K562 (cell line): ENCODE data around the gene ZNF493. TPM values are rescaled to one million over a fixed set of nuclear protein-coding genes. Genes with fewer than 3 reads are reported as not detected.

Experiments
- BCLAF1 ChIP-seq, 2 experiments: fragments of 450-650 bp in 1 of 2; IDR thresholded peaks; 2 replicates each; pipeline ENCODE4 v1.6.1; 2011 to 2017; ENCODE audit warnings: low read depth in 2 of 2, antibody characterized with exemption in 1 of 2, borderline replicate concordance in 1 of 2, low read length in 1 of 2, mild to moderate bottlenecking in 1 of 2, mixed read lengths in 1 of 2; ENCODE audit not compliant: control insufficient read depth in 1 of 2
- BRF1 ChIP-seq: IDR thresholded peaks from 3 replicates; pipeline ENCODE4 v1.6.1; 2011; ENCODE audit warnings: borderline replicate concordance, mild to moderate bottlenecking; ENCODE audit not compliant: insufficient read length; ENCODE audit errors: extremely low read depth
- CREBBP ChIP-seq: IDR thresholded peaks from one replicate; pipeline ENCODE4 v1.6.1; 2012; ENCODE audit warnings: low read depth, mild to moderate bottlenecking, control low read depth, inconsistent platforms, low read length
- GATAD2B ChIP-seq: fragments of 450-650 bp; IDR thresholded peaks from 2 replicates; pipeline ENCODE4 v1.6.1; 2017; ENCODE audit warnings: mild to moderate bottlenecking, borderline replicate concordance
- ZNF280B ChIP-seq: fragments of 250-450 bp; sonication (Bioruptor Pico); IDR thresholded peaks from 2 replicates; pipeline ENCODE4 v1.5.1; 2021; ENCODE audit warnings: mild to moderate bottlenecking
- polyA plus RNA-seq, 8 experiments: library from polyadenylated mRNA; depleted of rRNA in 4 of 8; stranded (reverse) in 5 of 8; unstranded in 3 of 8; fragments of >200 nt; fragmentation: Nextera tagmentation in 2 of 8; fragmentation: Illumina TruSeq in 1 of 8; extraction: Ambion mirVana in 2 of 8; extraction: Trizol in 1 of 8; gene quantifications; 2 replicates each; pipeline versions ENCODE4 v1.2.1 to v1.2.3, GENCODE V29; 2011 to 2014; ENCODE audit warnings: inconsistent platforms in 1 of 8, missing spikeins in 1 of 8
- total RNA-seq, 7 experiments: library from RNA; depleted of rRNA in 6 of 7; stranded (reverse); fragments of >200 nt in 6 of 7; fragmentation: Illumina TruSeq in 2 of 7; extraction: Trizol in 2 of 7; gene quantifications; 2 replicates each; pipeline versions ENCODE4 v1.2.1 to v1.2.3, GENCODE V29; 2011 to 2021; ENCODE audit warnings: low replicate concordance in 1 of 7

The ZNF493 gene
- total and polyA plus RNA-seq, 9 of the 15 experiments (the other 6 are each of a cell fraction or from before 2014, with no cell fraction given) = 5.0 to 18.6 (median 12.2) TPM

- no peak for TF ChIP-seq ZNF280B (CRISPR knock-in tag)
- no peak for TF ChIP-seq BRF1
- no peak for TF ChIP-seq BCLAF1 (IDR thresholded peaks at IDR 0.05; ENCODE audit: borderline replicate concordance in 1 of 2, control insufficient read depth in 1 of 2, low read depth in 2 of 2, low read length in 1 of 2)
- TF ChIP-seq GATAD2B = no peak
- TF ChIP-seq CREBBP = no peak
Observed at GRCh38 chr19:21423057-21424041, 26.4 kb downstream of the ZNF493 start (continued).
